ENCODE data around the gene MSL1. TPM values are rescaled to one million over a fixed set of nuclear protein-coding genes. Genes with fewer than 3 reads are reported as not detected.
A peak's percentile ranks its signal among the peaks of the same experiment; 100 is the strongest.

MSL1 gene
- total and polyA plus RNA-seq, 2 of the 13 experiments (the other 11 are each of a cell fraction or from before 2014, with no cell fraction given) = 63.8 to 88.5 TPM

- TF ChIP-seq, protein P1, sequence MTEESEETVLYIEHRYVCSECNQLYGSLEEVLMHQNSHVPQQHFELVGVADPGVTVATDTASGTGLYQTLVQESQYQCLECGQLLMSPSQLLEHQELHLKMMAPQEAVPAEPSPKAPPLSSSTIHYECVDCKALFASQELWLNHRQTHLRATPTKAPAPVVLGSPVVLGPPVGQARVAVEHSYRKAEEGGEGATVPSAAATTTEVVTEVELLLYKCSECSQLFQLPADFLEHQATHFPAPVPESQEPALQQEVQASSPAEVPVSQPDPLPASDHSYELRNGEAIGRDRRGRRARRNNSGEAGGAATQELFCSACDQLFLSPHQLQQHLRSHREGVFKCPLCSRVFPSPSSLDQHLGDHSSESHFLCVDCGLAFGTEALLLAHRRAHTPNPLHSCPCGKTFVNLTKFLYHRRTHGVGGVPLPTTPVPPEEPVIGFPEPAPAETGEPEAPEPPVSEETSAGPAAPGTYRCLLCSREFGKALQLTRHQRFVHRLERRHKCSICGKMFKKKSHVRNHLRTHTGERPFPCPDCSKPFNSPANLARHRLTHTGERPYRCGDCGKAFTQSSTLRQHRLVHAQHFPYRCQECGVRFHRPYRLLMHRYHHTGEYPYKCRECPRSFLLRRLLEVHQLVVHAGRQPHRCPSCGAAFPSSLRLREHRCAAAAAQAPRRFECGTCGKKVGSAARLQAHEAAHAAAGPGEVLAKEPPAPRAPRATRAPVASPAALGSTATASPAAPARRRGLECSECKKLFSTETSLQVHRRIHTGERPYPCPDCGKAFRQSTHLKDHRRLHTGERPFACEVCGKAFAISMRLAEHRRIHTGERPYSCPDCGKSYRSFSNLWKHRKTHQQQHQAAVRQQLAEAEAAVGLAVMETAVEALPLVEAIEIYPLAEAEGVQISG (CRISPR knock-in tag; IDR thresholded peaks at IDR 0.05) = 0 out of 2 replicates have a peak, but pooled peaks have one; percentile 16
- peak; percentile 98 for TF ChIP-seq CTCF (CRISPR knock-in tag; IDR thresholded peaks at IDR 0.05)
- TF ChIP-seq, protein P2, sequence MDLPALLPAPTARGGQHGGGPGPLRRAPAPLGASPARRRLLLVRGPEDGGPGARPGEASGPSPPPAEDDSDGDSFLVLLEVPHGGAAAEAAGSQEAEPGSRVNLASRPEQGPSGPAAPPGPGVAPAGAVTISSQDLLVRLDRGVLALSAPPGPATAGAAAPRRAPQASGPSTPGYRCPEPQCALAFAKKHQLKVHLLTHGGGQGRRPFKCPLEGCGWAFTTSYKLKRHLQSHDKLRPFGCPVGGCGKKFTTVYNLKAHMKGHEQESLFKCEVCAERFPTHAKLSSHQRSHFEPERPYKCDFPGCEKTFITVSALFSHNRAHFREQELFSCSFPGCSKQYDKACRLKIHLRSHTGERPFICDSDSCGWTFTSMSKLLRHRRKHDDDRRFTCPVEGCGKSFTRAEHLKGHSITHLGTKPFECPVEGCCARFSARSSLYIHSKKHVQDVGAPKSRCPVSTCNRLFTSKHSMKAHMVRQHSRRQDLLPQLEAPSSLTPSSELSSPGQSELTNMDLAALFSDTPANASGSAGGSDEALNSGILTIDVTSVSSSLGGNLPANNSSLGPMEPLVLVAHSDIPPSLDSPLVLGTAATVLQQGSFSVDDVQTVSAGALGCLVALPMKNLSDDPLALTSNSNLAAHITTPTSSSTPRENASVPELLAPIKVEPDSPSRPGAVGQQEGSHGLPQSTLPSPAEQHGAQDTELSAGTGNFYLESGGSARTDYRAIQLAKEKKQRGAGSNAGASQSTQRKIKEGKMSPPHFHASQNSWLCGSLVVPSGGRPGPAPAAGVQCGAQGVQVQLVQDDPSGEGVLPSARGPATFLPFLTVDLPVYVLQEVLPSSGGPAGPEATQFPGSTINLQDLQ (CRISPR knock-in tag; IDR thresholded peaks at IDR 0.05) = no peak
- TF ChIP-seq ZEB1 (IDR thresholded peaks at IDR 0.05; ENCODE audit: insufficient replicate concordance, low read depth) = peak; percentile 18
- peak; percentile 64 for TF ChIP-seq ESRRA (CRISPR knock-in tag; IDR thresholded peaks at IDR 0.05; ENCODE audit: low read depth)
- TF ChIP-seq DNMT1 (CRISPR knock-in tag; IDR thresholded peaks at IDR 0.05) = no peak
- no peak for TF ChIP-seq ZNF260 (CRISPR knock-in tag; IDR thresholded peaks at IDR 0.05; ENCODE audit: borderline replicate concordance, low read depth)
- TF ChIP-seq ZMYM2 (CRISPR knock-in tag; IDR thresholded peaks at IDR 0.05) = no peak; the same call in 1 of the 2 replicates
- TF ChIP-seq, protein P3, sequence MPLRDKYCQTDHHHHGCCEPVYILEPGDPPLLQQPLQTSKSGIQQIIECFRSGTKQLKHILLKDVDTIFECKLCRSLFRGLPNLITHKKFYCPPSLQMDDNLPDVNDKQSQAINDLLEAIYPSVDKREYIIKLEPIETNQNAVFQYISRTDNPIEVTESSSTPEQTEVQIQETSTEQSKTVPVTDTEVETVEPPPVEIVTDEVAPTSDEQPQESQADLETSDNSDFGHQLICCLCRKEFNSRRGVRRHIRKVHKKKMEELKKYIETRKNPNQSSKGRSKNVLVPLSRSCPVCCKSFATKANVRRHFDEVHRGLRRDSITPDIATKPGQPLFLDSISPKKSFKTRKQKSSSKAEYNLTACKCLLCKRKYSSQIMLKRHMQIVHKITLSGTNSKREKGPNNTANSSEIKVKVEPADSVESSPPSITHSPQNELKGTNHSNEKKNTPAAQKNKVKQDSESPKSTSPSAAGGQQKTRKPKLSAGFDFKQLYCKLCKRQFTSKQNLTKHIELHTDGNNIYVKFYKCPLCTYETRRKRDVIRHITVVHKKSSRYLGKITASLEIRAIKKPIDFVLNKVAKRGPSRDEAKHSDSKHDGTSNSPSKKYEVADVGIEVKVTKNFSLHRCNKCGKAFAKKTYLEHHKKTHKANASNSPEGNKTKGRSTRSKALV (CRISPR knock-in tag; IDR thresholded peaks at IDR 0.05) = 0 out of 2 replicates have a peak, but pooled peaks have one; percentile 49
- no peak for TF ChIP-seq SOX13 (IDR thresholded peaks at IDR 0.05)
- TF ChIP-seq SOX13 (CRISPR knock-in tag; conservative IDR thresholded peaks at IDR 0.05 in 1 of 2, IDR thresholded peaks at IDR 0.05 in 1 of 2) = peak; percentile 24 to 60; a peak in 3 of 4 replicates
- TF ChIP-seq ZFP36L2 (CRISPR knock-in tag; IDR thresholded peaks at IDR 0.05) = no peak
- TF ChIP-seq TCF7 (IDR thresholded peaks at IDR 0.05; ENCODE audit: low read depth) = no peak; the same call in 1 of the 2 replicates
- TF ChIP-seq ZNF614 (CRISPR knock-in tag; IDR thresholded peaks at IDR 0.05; ENCODE audit: borderline replicate concordance) = no peak
- TF ChIP-seq ZUFSP (CRISPR knock-in tag; IDR thresholded peaks at IDR 0.05; ENCODE audit: borderline replicate concordance) = no peak
- no peak for TF ChIP-seq ZFYVE20 (CRISPR knock-in tag; IDR thresholded peaks at IDR 0.05; ENCODE audit: borderline replicate concordance, low read depth)
Observed at GRCh38 chr17:40111221-40112128, 10.3 kb upstream of the MSL1 start (continued).
